Fibroblast of skin of left biceps (primary cell): ENCODE measurements around the gene RPS21.

Experiments
- DNase-seq, 2 experiments: peaks; one replicate each; pipeline ENCODE4 v3.0.0-alpha.2; 2013; ENCODE audit warnings: low read depth in 2 of 2

The RPS21 gene

DNA sequence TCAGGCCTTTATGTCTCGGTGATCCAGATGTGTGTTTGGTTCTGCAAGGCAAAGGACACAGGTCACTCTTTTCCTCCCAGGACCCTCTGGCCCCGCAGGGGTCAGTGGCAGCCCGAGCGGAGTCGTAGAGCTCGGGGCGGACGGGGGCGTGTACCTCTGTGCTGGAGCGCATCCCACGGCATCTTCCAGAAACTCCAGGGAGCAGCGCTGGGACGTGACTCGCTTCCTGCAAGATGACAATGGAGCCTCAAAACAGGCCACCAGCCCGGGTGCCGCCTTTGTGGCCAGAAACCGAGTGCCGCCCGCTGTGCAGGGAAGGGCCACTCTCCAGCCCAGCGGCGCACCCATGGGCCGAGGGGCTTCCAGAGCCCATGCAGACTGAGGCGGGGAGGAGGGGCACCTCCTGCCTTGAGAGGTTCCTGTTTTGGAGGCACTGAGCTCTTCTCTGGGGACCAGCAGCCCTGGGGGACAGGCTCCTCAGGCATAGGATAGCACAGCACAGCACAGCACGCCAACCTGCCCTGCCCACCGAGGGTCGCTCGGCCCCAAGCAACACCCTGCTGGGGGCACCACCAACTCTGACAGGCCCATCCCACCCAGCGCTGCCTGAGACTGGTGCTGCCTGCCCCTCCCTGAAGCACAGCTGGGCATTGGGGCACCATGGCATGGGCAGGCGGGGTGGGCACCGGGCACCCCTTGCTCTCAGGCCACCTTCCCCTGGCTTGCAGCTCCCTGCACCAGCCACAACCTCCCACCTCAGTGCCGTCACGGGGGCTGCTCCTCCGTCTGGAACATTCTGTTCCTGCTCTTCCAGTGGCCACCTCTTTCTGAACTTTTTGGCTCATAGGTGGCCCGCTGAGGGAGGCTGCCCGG, 9.7 kb downstream of the RPS21 start:
- DNase-seq = no peak

DNA sequence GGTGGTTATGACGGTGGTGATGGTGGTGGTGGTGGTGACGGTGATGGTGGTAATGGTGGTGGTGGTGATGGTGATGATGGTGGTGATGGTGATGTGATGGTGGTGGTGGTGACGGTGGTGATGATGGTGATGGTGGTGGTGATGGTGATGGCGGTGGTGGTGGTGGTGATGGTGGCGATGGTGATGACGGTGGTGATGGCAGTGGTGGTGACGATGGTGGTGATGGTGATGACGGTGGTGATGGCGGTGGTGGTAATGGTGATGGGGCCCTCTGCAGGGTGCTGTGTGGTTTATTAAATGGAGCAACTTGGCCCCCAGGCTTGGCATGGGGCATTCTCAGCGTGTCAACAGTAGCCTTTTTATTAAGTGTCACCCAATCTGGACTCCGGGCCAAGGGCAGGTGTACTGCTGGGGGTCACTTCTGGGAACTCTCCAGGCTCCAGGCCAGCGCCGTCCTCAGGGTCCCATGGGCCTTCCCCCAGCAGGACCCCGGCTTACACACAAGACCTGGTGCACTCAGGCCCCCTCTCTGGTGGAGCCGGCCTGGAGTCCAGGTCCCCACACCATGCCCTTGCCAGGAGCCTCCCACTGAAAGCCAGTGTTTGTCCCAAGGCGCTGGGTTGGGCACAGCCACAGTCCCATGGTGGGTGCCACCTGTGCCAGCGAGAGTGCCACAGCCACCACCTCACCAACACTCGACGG, 11.4 kb downstream of the RPS21 start:
- no peak for DNase-seq

DNA sequence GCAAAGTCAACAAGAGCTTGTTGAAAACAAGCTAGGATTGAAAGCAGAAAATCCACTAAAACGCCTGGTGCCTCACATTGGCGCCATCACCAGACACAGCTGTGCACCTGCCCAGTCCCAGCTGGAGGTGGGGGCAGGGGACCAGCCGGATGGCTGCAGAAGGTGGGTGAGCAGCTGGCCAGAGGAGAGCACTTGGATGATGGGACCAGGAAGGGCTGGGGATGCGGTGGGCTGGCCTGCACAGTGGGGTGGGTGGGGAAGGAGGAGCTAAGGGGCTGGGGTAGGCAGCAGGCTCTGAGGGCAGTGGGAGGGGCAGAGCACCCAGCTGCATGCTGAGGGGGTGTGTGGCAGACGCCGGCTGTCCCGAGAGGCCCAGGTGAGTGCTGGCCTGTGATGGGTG, 13.1 kb downstream of the RPS21 start:
- no peak for DNase-seq

DNA sequence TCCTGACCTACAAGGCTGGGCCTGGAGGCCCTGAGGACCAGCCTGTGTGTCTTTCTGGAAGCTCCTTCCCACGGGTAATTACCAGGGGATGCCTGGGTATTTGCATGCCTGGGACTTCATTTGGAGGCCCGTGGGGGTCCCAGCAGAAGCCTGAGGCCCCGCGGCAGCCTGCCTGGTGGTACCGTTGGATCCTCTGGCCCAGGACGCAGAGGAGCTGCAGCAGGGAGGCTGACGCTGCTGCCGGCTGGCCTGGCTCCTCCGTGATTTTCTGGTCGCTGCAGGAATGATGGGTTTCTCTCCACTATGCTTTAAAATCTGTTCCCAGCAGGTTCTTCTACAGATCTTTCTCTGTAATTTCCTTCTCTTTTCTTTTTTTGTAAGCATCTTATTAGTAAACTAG, 13.6 kb downstream of the RPS21 start:
- DNase-seq = no peak

DNA sequence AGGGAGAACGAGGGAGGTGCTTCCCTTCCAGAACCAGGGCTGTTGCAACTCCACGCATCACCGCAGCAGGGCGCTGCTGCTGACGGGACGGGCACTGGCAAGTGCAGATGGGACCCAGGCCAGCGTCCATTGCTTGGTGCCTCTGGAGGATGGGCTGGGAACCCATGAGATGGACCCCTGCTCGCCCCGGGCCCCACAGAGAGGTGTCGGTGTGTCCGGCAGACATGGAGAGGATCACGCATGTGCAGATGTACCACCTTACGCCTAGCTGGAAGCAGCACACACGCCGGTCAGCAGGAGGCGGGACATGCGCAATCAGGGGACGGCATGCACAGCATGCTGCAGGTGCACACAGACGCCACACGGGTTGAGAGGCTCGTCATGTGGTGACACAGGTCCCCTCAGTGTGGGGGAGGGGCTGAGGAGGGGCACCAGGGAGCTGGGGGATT, 14.5 kb downstream of the RPS21 start:
- DNase-seq = no peak

DNA sequence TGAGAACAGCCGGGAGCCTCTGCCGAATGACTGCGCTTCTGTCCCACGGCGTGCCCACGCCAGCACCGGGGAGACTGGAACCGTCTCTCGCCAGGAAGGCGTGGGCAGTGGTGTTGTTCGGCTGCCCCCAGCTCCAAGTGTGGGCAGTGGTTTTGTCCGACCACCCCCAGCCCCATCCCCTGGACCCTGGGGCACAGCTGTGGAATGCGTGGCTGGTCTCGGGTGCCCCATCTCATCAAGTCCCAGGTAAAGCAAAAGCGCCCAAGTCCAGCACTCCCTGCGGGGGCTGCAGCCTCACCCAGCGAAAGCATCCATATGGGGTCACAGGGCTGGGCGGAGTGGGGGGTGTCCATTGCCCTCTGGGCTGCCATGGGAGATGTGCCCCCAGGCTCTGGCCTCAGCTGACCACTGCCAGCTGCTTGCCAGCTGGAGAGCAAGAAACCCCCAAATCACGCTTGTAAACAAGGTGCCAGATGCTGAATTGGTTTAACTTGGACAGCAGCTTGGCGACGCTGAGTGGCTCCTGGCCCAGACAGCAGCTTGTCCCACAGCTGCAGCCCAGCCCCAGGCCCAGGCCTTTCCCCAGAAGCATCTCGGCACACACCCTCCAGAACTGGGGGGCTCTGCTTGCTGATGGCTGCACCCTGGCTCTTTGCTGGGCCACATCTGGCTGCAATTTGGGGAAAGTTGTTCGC, 15.7 kb downstream of the RPS21 start:
- DNase-seq = no peak

DNA sequence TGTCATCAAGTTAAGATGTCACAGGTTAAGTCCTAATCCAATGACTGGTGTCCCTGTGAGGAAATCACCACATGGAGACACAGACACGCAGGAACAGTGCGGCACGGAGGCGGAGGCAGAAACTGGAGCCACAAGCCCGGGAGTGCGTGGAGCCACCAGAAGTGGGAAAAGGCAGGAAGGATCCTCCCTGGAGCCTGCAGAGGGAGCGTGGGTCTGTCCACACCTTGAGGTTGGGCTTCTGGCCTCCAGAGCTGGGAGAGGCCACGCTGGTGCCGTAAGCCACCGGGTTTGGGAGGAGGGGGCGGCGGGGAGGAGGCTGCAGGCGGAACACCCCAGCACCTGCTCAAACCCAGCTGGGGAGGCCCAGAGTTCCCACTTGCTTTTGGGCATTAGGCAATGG, 16.4 kb downstream of the RPS21 start:
- DNase-seq = no peak

DNA sequence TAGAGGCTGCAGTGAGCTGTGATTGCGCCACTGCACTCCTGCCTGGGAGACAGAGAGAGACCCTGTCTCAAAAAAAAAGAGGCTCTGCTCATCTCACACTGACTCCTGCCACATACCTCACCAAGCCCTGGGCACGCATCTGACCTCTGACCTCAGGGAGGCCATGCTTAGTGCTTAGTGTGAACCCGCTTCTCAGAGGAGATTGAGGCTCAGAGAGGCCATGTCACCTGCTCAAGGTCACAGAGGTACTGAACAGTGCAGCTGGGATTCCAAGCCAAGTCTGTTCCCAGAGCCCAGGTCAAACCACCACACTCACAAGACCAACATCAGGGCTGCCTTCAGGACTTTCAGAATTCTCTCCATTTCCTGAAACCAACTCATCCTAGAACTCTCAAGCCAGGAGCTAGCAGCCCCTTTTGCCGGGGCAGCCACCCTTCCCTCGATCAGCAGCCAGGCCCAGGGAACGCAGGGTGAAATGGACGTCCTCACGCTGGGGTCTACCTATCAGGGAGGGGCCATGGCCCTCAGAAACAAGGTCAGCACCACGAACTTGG, 17.3 kb downstream of the RPS21 start:
- no peak for DNase-seq

DNA sequence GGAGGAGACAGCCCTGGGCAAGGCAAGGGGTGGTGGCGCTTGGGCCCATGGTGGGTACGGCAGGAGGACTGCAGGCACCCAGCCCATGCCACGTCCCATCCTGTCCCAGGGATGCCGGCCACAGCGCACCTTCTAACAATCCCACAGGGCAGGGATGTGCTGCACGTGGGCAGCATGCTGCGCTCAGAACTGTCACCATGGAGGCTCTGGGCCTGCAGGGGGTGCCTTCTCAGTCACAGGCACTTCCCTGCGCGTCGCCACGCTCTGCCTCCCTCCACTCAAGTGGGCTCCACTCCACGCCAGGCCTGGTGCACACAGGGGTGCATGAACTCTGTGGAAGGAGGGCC, 17.8 kb downstream of the RPS21 start:
- DNase-seq = no peak

DNA sequence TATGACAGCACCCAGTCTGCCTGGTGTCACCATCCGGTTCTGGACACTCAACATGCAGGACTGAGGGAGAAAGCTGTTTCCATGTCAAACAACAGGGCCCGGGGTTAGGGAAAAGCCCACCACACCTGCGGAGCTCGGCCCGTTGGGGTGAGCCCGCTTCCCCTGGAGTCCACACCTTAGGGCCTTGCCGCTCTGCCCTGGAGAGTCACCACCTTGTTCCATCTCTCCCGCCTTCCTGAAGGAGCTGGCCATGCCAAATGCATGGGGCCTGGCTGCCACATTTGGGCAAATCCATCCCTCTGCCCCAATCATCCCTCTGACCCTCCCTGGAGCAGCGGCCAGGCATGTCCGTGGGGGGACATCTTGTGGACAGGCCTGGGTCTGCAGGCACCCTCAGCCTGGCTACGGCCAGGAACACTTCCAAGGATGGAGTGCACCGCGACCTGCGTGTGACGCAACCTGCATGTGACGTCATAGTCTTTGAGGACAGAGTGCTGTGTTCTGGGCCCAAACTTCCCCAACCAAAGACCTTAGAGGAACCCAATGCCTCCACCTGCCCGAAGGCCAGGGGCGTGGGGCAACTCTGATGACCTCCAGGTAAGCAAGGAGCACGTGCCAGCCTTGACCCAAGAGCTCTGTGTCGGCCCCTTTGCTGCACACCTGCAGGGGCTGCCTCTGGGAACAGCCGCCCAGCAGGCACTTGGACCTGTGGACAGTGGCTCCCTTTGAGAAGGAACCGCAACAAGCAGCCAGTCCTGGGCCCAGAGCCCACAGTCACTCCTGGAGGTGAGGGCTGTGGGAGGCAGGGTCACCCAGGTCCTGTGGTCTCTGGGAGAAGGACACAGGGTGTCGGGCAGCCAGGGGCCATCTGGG, 18.4 kb downstream of the RPS21 start:
- DNase-seq = no peak

DNA sequence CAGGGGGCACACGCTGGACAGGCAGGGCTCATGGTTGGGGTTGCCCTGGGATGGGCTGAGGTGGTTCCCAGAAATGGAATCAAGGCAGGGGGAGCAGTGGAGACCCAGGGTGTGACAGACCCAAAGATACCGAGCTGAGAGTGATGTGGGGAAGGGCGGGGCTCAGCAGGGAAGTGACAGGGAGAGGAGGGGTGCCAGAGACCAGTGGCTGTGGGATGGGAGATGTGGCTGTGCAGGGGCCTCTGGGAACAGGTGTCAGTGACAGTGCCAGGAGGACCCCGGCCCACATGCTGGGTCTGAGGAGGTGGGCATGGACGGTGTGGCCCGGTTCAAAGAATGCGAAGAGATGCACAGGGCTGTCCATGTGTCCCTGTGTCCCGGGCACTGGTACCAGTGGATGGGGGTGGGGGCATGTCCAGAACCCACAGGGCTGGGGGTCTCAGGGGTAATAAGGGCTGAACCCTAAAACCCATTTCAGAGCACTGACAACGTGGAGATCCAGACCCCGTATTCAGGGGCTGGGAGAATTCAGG, 19.1 kb downstream of the RPS21 start:
- DNase-seq = no peak

DNA sequence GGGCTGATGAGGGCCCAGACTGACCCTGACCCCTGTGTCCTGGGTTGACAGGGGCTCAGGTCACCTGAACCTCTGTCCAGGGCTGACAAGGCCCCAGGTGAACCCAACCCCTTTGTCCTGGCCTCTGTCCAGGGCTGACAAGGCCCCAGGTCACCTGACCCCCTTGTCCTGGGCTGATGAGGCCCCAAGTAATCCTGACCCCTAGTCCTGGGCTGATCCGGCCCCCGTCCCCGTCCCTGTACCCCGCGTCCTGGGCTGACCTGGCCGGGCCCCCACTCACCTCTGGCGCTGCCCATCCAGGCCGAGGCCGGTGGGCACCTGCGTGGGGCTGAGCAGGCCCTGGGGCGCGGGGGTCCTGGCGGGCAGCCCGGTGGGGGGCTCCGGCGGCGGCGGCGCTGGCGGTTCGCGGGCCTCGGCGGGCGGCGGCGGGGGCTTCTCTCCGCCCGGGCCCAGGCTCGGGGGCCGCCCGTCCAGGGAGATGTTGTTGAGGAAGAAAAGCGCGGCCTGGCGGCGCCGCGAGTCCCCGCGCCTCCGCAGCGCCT, 19.8 kb downstream of the RPS21 start:
- DNase-seq = no peak

DNA sequence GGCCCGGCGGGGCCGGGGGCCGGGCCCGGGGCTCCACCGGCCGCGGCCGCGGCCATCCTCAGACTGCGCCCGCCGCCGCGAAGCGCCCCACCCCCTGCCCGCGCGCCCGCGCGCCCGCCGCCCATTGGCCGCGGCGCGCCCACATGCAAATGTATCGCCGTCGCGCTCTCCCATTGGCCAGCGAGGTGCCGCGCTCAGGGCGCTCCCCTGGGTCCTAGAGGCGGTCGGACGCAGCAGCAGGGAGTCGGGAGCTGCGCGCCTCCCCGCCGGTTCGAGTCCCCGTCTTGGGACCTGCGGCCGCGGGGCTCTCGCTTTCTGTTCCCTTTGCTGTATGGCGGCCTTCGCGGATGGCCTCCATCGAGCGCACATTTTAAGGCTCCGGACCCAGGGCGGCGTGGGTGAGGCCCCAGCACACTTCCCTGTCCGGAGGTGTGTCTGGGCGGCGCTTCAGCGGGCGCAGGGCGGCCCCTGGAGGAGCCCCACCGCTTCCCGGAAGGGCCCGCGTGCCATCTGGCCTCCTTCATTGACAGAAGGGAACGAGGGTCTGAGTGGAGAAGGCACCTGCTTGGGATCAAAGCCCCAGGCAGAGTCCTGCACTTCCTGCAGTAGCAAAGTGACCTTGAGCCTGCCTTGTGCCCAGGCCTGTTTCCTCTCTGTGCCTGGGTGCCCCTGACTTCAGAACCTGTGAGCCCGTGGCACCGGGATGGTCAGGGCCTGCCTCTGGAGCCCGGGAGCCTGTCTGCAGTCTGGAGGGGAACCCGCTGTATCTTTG, 20.5 kb downstream of the RPS21 start, which contains the start of gene CABLES2:
Gene CABLES2, minus strand, starts transcription at position 65 of the 772 bp plus-strand sequence. Its CDS starts 9 bp downstream, at position 56.
- peak; percentile 74 to 79 for DNase-seq

DNA sequence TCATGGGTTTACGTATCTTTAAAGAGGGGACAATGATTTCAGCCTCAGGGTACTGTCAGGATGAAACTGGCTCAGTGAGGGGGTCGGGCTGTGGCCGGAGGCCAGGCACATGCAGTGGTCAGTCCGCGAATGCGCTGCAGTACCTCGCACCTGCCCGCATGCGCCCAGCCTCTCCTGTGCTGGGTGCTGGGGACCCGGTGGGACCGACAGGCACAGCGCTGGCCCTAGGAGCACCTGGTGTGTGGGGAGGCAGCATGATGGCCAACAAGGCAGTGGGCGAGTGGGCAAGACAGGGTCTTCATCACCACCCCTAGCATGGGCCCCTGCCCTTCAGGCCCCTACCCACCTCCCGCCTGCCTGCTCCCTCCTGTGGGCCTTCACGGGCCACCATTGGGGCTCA, 21.2 kb downstream of the RPS21 start:
- no peak for DNase-seq

DNA sequence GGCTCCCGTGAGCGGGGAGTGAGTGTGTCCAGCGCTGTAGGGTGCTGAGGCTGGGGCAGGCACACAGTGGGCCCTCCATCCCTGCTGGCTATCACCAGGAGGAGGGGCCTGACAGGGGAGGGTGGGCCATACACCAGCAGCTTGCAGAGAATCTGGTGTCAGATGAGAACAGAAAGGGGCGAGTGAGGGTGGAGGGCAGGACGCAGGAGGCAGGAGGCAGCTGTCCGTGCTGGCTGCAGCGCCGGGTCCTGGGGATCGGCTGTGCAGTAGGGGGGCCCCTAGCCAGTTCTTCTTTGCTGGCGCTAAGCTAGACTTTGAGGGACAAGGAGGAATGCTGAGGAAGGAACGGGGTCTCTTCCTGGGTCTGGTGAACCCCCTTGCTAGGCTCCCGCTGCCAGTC, 21.7 kb downstream of the RPS21 start:
- no peak for DNase-seq

DNA sequence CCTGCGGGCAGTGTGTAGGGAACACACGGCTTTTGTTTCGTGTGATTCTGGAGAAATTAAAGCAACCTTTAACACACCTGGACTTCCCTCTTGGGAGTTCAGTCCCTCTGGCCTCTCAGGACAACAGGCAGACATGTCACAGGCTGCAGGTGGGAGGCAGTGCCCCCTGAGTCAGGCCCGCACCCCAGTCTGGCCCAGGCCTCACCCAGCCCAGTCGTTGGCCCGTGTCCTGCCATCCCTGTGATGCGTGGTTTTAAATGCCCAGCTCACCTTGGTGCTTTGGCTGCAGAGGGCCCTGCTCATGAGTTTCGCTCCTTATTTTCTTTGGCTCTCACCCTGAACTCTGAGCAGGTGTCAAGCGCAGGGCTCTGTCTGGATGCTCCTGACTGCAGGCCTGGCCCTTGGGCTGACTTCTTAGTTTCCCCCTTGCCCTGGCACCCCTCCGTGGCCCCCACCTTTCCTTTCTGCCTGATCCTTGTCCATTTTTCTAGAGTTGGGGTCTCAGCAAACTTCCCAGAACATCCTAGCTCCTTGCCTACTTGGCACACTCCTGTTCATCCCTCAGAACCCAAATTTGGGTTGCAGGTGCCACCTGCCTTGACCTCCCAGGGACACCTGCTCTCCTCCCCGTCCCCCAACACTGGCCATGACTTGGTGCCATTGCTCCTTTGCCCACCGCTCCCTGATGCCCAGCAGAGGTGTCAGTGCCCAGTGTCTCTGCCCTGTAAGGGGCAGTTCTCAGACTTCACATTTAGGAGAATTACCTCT, 22.4 kb downstream of the RPS21 start:
- no peak for DNase-seq

DNA sequence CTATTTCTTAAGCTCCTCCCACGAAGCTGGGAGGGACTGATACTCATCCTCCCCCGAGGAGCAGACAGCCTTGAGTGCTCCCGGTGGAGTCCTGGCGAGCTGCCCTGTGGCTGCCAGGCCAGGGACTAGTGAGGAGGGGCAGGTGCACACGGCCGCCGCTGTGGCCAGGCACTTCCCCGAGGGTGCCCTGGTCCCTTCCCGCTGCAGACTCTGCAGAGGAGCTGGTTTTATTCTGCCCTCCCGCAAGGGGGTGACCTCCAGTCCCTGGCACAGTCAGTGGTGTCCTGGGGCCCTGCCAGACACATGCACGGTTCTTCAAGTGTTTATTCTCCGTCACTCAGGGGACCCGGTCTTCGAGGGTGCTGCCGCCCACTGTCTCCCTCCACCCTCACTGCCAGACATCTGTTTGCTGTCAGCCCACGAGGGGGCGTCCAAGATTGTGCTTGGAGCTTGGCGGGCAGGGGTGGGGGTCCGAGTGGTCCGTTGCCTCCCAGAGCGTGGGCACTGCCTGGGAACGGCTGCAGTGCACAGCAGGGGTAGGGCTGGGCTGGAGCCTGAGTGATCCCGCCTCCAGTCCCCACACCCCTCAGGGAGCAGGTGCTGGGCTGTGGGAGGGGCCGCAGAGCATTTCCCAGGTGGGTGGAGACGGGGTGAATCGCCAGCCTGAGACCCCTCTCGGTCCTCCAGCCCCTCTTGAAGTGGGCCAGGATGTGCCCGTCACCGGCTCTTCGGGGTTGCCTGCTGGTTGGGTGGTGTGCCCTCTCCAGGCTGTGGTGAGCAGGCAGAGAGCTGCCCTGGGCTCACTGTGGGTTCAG, 23.2 kb downstream of the RPS21 start:
- no peak for DNase-seq

DNA sequence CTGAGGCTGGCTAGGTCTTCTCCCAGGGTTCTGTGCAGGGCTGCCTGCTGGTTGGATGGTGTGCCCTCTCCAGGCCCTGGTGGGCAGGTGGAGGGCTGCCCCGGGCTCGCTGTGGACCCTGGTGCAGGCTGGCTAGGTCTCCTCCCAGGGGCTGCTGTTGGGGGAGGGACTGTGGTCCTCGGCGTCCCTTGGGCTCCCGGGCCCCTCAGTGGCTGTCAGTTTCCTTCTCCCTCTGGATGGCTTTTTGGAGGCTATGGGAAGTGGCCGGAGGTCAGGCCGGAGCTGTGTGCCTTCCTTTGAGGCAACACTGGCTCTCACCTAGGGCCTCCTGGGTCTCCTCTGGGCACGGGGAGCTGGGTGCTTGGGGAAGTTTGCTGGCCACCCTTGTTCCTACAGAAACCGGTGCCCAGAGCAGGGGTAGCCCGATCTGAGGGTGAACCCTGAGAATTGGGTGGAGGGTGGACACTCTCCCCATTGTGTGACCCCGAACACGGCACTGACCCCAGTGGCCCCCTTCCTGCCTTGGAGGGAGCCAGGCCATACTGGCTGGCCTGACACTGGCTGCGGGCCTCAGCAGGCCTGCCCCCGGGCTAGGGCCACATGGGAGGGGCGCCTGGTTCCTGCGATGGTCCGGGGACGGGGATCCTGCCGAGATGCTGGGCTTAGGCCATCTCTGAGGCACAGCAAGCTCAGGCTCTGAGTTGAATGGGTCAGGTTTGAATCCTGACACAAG, 24.0 kb downstream of the RPS21 start:
- DNase-seq = no peak
